DOHH2 (cell line): ENCODE data around the gene GK.
"Not testable (repeated sequence)": the region's sequence is repeated elsewhere in the genome, so short reads cannot be mapped to it uniquely, and the experiment has no call there.

Source experiments
- H3F3A ChIP-seq: fragments of 200-600 bp; sonication (generic), shearing (Covaris generic); 2 replicates; pipeline ENCODE4 v1.6.0; 2016; ENCODE audit warnings: antibody characterized with exemption, mild to moderate bottlenecking; ENCODE audit not compliant: control insufficient read depth, insufficient read depth
- H3K27ac ChIP-seq: fragments of 200-600 bp; sonication (generic); 2 replicates; pipeline ENCODE4 v1.5.1; 2014; ENCODE audit warnings: low read depth, mild to moderate bottlenecking, low read length, moderate library complexity
- H3K27me3 ChIP-seq: fragments of 200-600 bp; sonication (generic); 2 replicates; pipeline ENCODE4 v1.6.1; 2014; ENCODE audit warnings: mild to moderate bottlenecking, low read length, mixed read lengths; ENCODE audit not compliant: control insufficient read depth
- H3K36me3 ChIP-seq: fragments of 200-600 bp; sonication (generic); 2 replicates; pipeline ENCODE4 v1.6.1; 2014; ENCODE audit warnings: mild to moderate bottlenecking, low read length, moderate library complexity, mixed read lengths; ENCODE audit not compliant: control insufficient read depth
- H3K4me1 ChIP-seq: fragments of 200-600 bp; sonication (generic); 2 replicates; pipeline ENCODE4 v1.6.1; 2014; ENCODE audit warnings: mild to moderate bottlenecking, low read length, mixed read lengths; ENCODE audit not compliant: control insufficient read depth
- H3K4me2 ChIP-seq: fragments of 200-600 bp; sonication (generic); 2 replicates; pipeline ENCODE4 v1.6.0; 2014; ENCODE audit warnings: mild to moderate bottlenecking, low read length, moderate library complexity
- H3K4me3 ChIP-seq: fragments of 200-600 bp; sonication (generic); 2 replicates; pipeline ENCODE4 v1.5.1; 2014; ENCODE audit warnings: mild to moderate bottlenecking, low read length, mixed read lengths
- H3K79me2 ChIP-seq: fragments of 200-600 bp; sonication (generic); 2 replicates; pipeline ENCODE4 v1.6.1; 2014; ENCODE audit warnings: mild to moderate bottlenecking, low read length, mixed read lengths; ENCODE audit not compliant: control insufficient read depth
- H3K9me2 ChIP-seq: fragments of 200-600 bp; sonication (generic); replicated peaks from 2 replicates; pipeline ENCODE4 v1.6.1; 2014; ENCODE audit warnings: mild to moderate bottlenecking, low read length, mixed read lengths; ENCODE audit not compliant: control insufficient read depth
- H3K9me3 ChIP-seq: fragments of 200-600 bp; sonication (generic); 2 replicates; pipeline ENCODE4 v1.6.1; 2014; ENCODE audit warnings: antibody characterized with exemption, low read length, mixed read lengths; ENCODE audit not compliant: control insufficient read depth, insufficient read depth
- H4K20me1 ChIP-seq: fragments of 200-600 bp; sonication (generic); 2 replicates; pipeline ENCODE4 v1.6.0; 2014; ENCODE audit warnings: low read depth, mild to moderate bottlenecking, antibody characterized with exemption, low read length, moderate library complexity; ENCODE audit not compliant: control insufficient read depth, insufficient read depth
- EZH2phosphoT487 ChIP-seq: fragments of 200-600 bp; sonication (generic); IDR thresholded peaks from 2 replicates; pipeline ENCODE4 v1.6.1; 2017; ENCODE audit warnings: borderline replicate concordance, mild to moderate bottlenecking, antibody characterized with exemption, low read length, moderate library complexity, mixed read lengths
- TF ChIP-seq, protein P1 (sequence below): fragments of 200-600 bp; sonication (generic); IDR thresholded peaks from one replicate; pipeline ENCODE4 v1.5.1; 2014; ENCODE audit warnings: antibody characterized with exemption, mild to moderate bottlenecking, low read depth, low read length; ENCODE audit not compliant: poor library complexity, severe bottlenecking

GK gene

DNA sequence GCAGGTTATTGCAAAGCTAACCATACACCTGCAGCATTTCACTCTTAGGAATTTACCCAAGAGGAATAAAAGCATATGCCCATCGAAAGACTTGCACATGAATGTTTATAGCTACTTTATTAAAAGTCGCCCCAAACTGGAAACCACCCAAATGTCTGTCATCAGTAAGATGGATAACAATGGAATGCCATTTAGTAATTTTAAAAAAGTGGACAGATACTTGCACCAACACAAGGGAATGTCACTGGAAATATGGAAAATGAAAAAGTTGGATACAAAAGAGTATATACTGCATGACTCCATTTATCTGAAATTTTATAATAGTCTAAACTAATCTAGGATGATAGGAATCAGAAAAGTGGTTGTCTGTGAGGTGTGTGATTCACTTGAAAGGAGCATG lies 12.9 kb downstream of the GK start:
- no peak for TF ChIP-seq EZH2phosphoT487
- TF ChIP-seq, protein P1, sequence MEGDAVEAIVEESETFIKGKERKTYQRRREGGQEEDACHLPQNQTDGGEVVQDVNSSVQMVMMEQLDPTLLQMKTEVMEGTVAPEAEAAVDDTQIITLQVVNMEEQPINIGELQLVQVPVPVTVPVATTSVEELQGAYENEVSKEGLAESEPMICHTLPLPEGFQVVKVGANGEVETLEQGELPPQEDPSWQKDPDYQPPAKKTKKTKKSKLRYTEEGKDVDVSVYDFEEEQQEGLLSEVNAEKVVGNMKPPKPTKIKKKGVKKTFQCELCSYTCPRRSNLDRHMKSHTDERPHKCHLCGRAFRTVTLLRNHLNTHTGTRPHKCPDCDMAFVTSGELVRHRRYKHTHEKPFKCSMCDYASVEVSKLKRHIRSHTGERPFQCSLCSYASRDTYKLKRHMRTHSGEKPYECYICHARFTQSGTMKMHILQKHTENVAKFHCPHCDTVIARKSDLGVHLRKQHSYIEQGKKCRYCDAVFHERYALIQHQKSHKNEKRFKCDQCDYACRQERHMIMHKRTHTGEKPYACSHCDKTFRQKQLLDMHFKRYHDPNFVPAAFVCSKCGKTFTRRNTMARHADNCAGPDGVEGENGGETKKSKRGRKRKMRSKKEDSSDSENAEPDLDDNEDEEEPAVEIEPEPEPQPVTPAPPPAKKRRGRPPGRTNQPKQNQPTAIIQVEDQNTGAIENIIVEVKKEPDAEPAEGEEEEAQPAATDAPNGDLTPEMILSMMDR = no peak
- Histone ChIP-seq H3K27me3 (no peaks in the 10 kb centered on the region), H3K4me3 (no peak overlapping the region), H4K20me1 (no peaks in the 10 kb centered on the region), H3K4me1 (no peaks in the 10 kb centered on the region), H3K79me2 (no peaks in the 10 kb centered on the region), H3K9me3 (no peaks in the 10 kb centered on the region), H3F3A (no peaks in the 10 kb centered on the region), H3K27ac (no peak overlapping the region), H3K4me2 (no peak overlapping the region), H3K36me3 (peaks cover 5% of the 10 kb centered on the region; the same call in 1 of the 2 replicates), H3K9me2 (no peaks in the 10 kb centered on the region)

DNA sequence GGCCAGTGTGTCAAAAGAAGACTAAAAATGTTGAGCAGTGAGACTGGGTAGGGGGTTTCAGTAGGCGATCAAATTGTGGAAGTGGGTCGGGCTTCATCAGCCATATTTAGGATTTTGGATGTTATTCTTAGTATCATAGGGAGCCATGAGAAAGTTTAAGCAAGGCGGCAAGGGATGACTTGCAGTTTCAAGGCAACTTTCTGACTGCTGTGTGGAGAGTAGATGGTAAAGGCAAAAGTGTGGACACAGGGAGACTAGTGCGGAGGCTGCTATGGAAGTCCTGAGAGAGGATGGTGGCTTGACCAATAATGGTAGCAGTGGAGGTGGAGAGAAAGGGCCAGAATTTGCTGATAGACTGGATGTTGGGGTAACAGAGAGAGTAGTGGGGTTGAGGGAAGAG lies 15.4 kb downstream of the GK start:
- Histone ChIP-seq H3K27me3 (no peaks in the 10 kb centered on the region), H3F3A (no peaks in the 10 kb centered on the region), H4K20me1 (no peaks in the 10 kb centered on the region), H3K9me2 (no peaks in the 10 kb centered on the region), H3K9me3 (no peaks in the 10 kb centered on the region), H3K4me2 (no peak overlapping the region), H3K79me2 (no peaks in the 10 kb centered on the region), H3K27ac (no peak overlapping the region), H3K4me1 (no peaks in the 10 kb centered on the region), H3K36me3 (peaks cover 5% of the 10 kb centered on the region; the same call in 1 of the 2 replicates), H3K4me3 (no peak overlapping the region)
- TF ChIP-seq, protein P1 = no peak
- TF ChIP-seq EZH2phosphoT487 = no peak

DNA sequence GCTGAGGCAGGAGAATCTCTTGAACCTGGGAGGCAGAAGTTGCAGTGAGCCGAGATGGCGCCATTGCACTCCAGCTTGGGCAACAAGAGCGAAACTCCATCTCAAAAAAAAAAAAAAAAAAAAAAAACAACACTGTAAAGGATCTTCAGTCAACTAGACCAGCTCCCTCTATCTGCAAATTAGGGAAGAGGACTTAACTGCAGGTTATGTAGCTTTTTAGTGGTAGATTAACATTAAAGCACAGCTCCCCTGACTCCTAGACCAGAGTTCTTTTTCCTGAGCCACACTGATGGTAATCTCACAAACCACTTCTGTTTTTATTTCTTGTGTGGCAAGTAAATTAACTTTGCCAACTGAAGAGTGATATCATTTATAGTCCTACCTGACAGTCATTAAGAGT lies 18.0 kb downstream of the GK start:
- not testable (repeated sequence) for H3K4me2 ChIP-seq, H3F3A ChIP-seq, H3K9me3 ChIP-seq, H3K4me1 ChIP-seq, H3K27ac ChIP-seq, H3K79me2 ChIP-seq, H3K4me3 ChIP-seq, H4K20me1 ChIP-seq, H3K27me3 ChIP-seq, H3K36me3 ChIP-seq, H3K9me2 ChIP-seq

DNA sequence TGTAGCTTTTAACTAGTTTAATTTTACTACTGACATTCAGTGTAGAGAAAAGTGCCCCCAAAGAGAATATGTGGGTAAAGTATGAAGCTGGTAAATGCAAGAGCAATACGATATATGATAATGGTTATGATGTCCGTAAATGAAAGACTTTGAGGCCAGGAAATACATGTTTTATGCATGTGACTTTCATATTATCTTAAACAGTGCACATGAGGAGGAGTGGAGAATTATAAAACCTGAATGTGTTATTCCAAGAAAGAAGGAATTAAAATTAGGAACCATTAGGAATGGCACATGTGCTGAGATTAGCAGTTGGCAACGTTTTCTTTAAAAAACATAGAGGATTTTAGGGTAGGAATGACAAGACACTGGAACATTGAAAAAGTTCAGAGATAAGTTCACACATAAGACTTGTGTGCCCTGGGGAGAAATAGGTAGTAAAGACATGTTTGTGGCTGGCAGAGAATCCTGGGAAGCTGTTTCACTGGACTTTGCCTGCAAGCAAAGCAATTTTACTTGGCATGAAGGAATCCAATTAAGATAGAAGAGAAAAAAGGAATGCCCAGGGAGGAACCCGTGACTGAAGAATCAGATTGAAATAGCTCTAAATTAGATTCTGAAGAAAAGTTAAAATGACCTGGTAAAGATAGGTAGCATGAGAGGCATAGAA lies 20.0 kb downstream of the GK start:
- Histone ChIP-seq H3K27me3 (no peaks in the 10 kb centered on the region), H3K4me2 (no peak overlapping the region), H3K36me3 (peaks cover 5% of the 10 kb centered on the region; the same call in 1 of the 2 replicates), H3K9me2 (no peaks in the 10 kb centered on the region), H3K27ac (no peak overlapping the region), H3K4me1 (no peaks in the 10 kb centered on the region), H3F3A (no peaks in the 10 kb centered on the region), H3K9me3 (no peaks in the 10 kb centered on the region), H3K79me2 (no peaks in the 10 kb centered on the region), H3K4me3 (no peak overlapping the region), H4K20me1 (no peaks in the 10 kb centered on the region)
- TF ChIP-seq, protein P1 = no peak
- no peak for TF ChIP-seq EZH2phosphoT487
